Memory B cell (primary cell): ENCODE data around the gene GOLGA6L22.
"Not testable (repeated sequence)": the region's sequence is repeated elsewhere in the genome, so short reads cannot be mapped to it uniquely, and the experiment has no call there.

Experiments
- ATAC-seq: fragments of 150-1000 bp; cut with Tn5 transposase; 2 replicates; pipeline ENCODE4 v1.10.0; 2021; ENCODE audit warnings: low read depth, mild to moderate bottlenecking, moderate library complexity
- DNase-seq, 2 donors: peaks; one replicate each; pipeline ENCODE4 v3.0.0; 2022; ENCODE audit warnings: low spot score in 2 of 2
- H3K27ac Mint-ChIP-seq: one replicate; pipeline ENCODE4 v1.8.0; 2022; ENCODE audit warnings: mild to moderate bottlenecking, moderate library complexity, mixed read lengths
- H3K27me3 Mint-ChIP-seq: one replicate; pipeline ENCODE4 v1.8.0; 2022; ENCODE audit warnings: mixed read lengths
- H3K36me3 Mint-ChIP-seq: one replicate; pipeline ENCODE4 v1.8.0; 2022; ENCODE audit warnings: mild to moderate bottlenecking, mixed read lengths
- H3K4me1 Mint-ChIP-seq: one replicate; pipeline ENCODE4 v1.8.0; 2022; ENCODE audit warnings: mixed read lengths
- H3K4me3 Mint-ChIP-seq: one replicate; pipeline ENCODE4 v1.8.0; 2022; ENCODE audit warnings: mild to moderate bottlenecking, moderate library complexity, mixed read lengths
- H3K9me3 Mint-ChIP-seq: one replicate; pipeline ENCODE4 v1.8.0; 2022; ENCODE audit warnings: mixed read lengths

GOLGA6L22 gene

GRCh38 chr15:22458603-22459002, at the start of gene GOLGA6L22:
TSS of gene GOLGA6L22 (plus strand) at chr15:22458903. CDS start at chr15:22458994, 91 bp downstream.
- DNase-seq, H3K27ac Mint-ChIP-seq, H3K9me3 Mint-ChIP-seq, H3K27me3 Mint-ChIP-seq, H3K4me1 Mint-ChIP-seq, ATAC-seq, H3K4me3 Mint-ChIP-seq, H3K36me3 Mint-ChIP-seq: not testable (repeated sequence)

- not testable (repeated sequence) for H3K4me3 Mint-ChIP-seq, H3K9me3 Mint-ChIP-seq, H3K27me3 Mint-ChIP-seq, DNase-seq, ATAC-seq, H3K36me3 Mint-ChIP-seq, H3K27ac Mint-ChIP-seq, H3K4me1 Mint-ChIP-seq
Observed at GRCh38 chr15:22417288-22417687, 41.4 kb upstream of the GOLGA6L22 start.

DNA sequence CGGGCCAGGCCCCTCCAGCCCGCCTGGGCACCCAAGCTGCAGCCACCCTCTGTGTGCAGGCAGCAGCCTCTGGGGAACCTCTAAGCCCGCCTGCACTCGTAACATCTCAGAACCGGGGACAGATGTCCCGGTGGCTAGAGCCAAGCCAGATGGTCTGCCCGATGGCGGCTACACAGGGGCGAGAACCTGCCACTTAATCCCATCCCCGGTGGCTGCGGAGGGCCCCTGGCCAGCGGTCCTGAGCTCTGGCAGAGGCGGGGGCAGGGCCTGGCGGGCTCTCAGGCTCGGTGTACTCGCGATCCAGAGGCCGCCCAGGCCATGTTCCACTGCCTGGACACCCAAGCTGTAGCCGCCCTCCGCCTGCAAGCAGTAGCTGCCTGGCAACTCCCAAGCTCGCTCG, 40.9 kb upstream of the GOLGA6L22 start:
- H3K27ac Mint-ChIP-seq, H3K4me3 Mint-ChIP-seq, ATAC-seq, H3K27me3 Mint-ChIP-seq, DNase-seq, H3K9me3 Mint-ChIP-seq, H3K36me3 Mint-ChIP-seq, H3K4me1 Mint-ChIP-seq: not testable (repeated sequence)

DNA sequence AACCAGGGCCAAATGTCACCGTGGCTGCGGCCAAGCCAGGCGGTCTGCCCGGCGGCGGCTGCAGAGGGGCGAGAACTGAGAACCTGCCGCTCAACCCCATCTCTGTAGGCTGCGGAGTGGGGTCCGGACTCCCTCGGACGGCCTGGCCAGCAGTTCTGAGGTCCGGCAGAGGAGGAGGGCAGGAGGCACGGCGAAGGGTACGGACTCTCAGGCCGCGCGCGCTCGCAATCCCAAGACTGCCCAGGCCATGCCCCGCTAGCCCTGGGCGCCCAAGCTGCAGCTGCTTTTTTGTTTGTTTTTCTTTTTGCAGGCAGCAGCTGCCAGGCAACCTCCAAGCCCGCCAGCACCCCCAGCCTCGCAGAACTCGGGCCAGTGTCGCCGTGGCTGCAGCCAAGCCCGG, 40.5 kb upstream of the GOLGA6L22 start:
- not testable (repeated sequence) for H3K4me1 Mint-ChIP-seq, ATAC-seq, H3K27me3 Mint-ChIP-seq, H3K27ac Mint-ChIP-seq, H3K9me3 Mint-ChIP-seq, H3K4me3 Mint-ChIP-seq, H3K36me3 Mint-ChIP-seq, DNase-seq

DNA sequence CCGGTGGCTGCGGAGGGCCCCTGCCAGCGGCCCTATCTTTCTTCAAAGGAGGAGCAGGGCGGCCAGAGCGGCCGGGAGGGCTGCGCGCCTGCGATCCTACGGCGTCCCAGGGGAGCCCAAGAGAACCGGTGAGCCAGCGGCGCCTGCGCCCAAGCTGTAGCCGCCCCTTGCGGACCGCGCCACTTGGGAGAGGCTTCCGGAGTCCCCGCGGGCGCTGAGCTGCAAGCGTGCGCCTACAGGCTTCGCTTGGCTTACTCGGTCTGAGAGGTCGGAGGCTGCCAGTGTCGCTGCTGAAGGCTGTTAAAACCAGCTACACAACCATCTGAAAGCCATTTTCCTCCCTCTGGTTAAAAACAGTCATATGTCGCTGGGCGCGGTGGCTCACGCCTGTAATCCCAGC, 40.0 kb upstream of the GOLGA6L22 start:
- H3K4me3 Mint-ChIP-seq, H3K27me3 Mint-ChIP-seq, H3K36me3 Mint-ChIP-seq, H3K27ac Mint-ChIP-seq, DNase-seq, H3K9me3 Mint-ChIP-seq, H3K4me1 Mint-ChIP-seq, ATAC-seq: not testable (repeated sequence)

- not testable (repeated sequence) for H3K27me3 Mint-ChIP-seq, H3K4me1 Mint-ChIP-seq, DNase-seq, H3K36me3 Mint-ChIP-seq, H3K4me3 Mint-ChIP-seq, H3K9me3 Mint-ChIP-seq, H3K27ac Mint-ChIP-seq, ATAC-seq
Observed at GRCh38 chr15:22420340-22420739, 38.4 kb upstream of the GOLGA6L22 start.

DNA sequence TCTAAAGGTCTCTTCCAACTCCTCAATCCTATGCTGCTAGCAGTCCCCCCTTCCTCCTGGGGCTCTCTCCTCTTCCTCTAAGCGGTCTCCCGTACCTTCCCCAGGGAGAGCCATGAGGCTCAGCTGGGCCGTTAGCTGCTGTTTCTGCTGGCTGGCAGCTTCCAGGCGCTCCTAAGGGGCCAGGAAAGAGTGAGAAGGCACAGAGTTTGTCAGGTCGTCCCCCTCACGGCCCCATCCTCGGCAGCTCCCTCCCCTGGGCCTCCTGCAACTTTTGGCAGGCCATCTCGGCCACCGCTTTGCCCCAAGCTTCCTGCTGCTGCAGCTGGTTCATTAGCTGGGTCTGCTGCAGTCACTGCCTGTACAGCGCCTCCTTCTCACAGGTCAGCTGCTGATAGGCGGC, 29.3 kb upstream of the GOLGA6L22 start:
- not testable (repeated sequence) for H3K27me3 Mint-ChIP-seq, H3K27ac Mint-ChIP-seq, ATAC-seq, H3K4me1 Mint-ChIP-seq, H3K36me3 Mint-ChIP-seq, H3K9me3 Mint-ChIP-seq, H3K4me3 Mint-ChIP-seq, DNase-seq

DNA sequence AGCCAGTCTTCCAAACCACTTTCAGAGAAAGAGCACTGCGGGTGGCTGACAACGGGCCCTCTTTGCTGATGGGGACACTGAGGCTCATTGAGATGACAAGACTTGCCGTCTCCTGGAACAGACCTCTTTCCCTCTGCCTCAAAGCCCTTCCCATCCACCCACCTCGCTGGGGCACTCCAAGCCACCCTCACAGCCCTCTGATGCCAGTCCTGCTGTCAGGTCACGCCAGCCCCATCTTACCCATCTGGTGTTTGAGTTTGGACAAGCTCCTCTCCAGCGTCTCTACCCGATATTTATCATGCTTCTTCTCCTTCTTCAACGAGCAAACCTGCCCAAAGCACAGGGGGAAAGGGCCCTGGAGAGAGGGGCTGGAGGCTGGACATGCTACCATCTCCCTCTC, 27.0 kb upstream of the GOLGA6L22 start:
- not testable (repeated sequence) for H3K9me3 Mint-ChIP-seq, H3K4me3 Mint-ChIP-seq, H3K27ac Mint-ChIP-seq, H3K27me3 Mint-ChIP-seq, DNase-seq, H3K36me3 Mint-ChIP-seq, H3K4me1 Mint-ChIP-seq, ATAC-seq

DNA sequence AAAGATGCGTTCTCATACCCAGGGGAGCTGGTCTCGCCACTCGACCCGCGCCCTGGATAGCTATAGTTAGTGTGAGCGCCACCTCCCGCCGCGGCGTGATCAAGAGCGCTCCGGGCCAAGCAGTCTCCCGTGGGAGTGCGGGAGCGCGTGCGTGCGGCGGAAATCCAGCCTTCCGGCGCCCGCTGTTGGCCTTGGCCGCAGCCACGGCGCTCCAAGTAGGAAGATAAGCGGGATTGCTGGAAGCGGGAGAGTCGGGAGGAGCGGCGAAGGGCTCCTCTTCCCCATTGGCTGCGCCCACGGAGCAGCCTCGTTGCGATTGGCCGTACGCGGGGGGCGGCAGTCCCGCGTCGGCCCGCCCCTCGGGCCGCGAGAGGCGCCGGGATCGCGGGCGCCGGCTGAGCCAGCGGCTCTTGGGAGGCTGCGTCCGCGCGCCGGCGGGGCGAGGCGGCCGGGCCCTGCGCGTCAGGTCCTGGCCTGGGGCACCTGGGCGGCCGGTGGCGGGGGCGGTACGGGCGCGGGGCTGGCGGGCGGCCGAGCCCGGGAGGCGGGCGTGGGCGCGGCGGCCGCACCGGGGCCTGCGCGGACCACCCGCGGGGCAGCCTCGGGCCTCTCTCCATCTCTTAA, 35.9 kb downstream of the GOLGA6L22 start:
- DNase-seq = peak; percentile 29 to 35
- H3K36me3 Mint-ChIP-seq, H3K27me3 Mint-ChIP-seq, H3K27ac Mint-ChIP-seq, H3K4me1 Mint-ChIP-seq, H3K9me3 Mint-ChIP-seq: not testable (repeated sequence)
- peak overlapping the region; percentile 89 for H3K4me3 Mint-ChIP-seq
- peak; percentile 56 for ATAC-seq

DNA sequence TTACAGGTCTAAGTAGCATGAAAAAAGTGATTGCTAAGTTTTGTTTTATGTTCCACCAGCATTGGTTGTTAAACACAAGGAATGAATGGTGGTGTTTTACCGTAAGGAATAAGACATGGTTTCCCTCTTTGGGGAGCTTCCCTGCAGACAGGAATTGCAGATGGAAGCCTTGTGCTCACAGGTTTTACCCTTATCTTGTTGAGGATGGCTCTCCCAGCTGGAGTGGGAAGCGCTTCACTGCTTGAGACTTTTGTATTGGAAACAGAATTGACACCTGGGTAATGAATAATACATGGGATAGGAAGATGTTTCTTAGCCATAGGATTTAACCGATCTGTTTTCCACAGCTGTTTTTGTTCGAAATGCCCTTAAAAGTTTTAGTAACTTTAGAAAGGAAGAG, 38.5 kb downstream of the GOLGA6L22 start:
- not testable (repeated sequence) for H3K9me3 Mint-ChIP-seq, H3K36me3 Mint-ChIP-seq, H3K4me3 Mint-ChIP-seq, H3K27ac Mint-ChIP-seq, H3K4me1 Mint-ChIP-seq, H3K27me3 Mint-ChIP-seq, ATAC-seq, DNase-seq

DNA sequence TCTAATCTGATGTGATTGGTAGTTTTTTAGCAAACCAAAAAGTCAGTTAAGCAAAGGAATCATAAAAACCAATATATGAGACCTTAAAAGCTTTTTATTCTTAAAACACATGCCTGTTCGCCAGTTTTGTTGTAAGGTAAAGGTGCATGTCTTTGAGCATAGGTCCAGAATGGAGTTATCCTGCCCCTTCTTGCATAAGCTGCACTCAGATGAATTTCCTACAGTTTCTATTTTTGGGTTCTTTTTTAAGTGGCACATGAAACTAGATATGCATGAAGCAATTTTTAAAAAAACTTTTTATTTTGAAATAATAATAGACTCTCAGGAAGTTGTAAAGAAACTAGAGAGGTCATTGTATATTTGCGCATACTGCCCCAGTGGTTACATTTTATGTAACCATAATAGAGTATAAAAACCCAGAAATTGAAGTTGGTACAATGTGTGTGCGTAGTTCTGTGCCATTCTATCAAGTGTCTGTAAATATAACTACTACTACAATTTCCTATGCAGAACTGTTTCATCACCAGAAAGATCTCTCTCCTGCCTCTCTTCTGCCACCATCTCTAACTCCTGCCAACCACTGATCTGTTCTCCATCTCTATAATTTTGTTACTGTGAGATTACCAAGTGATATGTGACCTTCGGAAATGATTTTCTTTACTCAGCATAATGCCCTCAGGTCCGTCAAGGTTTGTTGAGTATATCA, 39.7 kb downstream of the GOLGA6L22 start:
- ATAC-seq, H3K9me3 Mint-ChIP-seq, H3K27me3 Mint-ChIP-seq, H3K36me3 Mint-ChIP-seq, H3K27ac Mint-ChIP-seq, H3K4me1 Mint-ChIP-seq, DNase-seq, H3K4me3 Mint-ChIP-seq: not testable (repeated sequence)

DNA sequence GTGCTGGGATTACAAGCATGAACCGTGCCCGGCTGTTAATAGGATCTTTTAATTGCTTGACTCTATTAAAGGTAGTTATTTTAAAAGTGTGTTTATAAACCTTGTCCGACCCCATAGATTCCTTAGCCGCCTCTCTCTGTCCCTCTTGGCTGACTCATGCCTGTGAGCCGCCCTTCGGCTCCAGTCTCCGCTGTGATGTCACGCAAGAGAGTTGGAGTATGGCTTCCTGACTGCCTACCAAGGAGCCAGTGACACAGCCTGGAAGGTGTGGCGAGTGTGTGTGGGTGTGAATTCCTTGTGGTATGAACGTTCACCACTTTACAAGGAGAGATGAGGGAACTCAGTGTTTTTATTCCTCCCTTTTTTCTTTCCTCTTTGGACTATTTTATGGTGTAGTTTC, 43.6 kb downstream of the GOLGA6L22 start:
- H3K27ac Mint-ChIP-seq, DNase-seq, H3K4me3 Mint-ChIP-seq, ATAC-seq, H3K9me3 Mint-ChIP-seq, H3K4me1 Mint-ChIP-seq, H3K27me3 Mint-ChIP-seq, H3K36me3 Mint-ChIP-seq: not testable (repeated sequence)

- not testable (repeated sequence) for H3K4me1 Mint-ChIP-seq, H3K27me3 Mint-ChIP-seq, ATAC-seq, H3K9me3 Mint-ChIP-seq, H3K36me3 Mint-ChIP-seq, DNase-seq, H3K27ac Mint-ChIP-seq, H3K4me3 Mint-ChIP-seq
Observed at GRCh38 chr15:22506959-22507358, 48.3 kb downstream of the GOLGA6L22 start.

- not testable (repeated sequence) for H3K27ac Mint-ChIP-seq, H3K27me3 Mint-ChIP-seq, H3K4me1 Mint-ChIP-seq, H3K36me3 Mint-ChIP-seq, ATAC-seq, DNase-seq, H3K9me3 Mint-ChIP-seq, H3K4me3 Mint-ChIP-seq
Observed at GRCh38 chr15:22516140-22516539, 57.4 kb downstream of the GOLGA6L22 start.
